GM23338 (cell line): Measurements from ENCODE around the gene UST. TPM values are rescaled to one million over a fixed set of nuclear protein-coding genes. Genes with fewer than 3 reads are reported as not detected.

Experiments used
- ATAC-seq: fragments of 200-7000 bp; cut with Tn5 transposase; 3 replicates; pipeline ENCODE4 v1.9.1; 2020
- DNase-seq: peaks from one replicate; pipeline ENCODE4 v3.0.0-alpha.2; 2015; ENCODE audit warnings: low spot score
- H2AFZ ChIP-seq: fragments of 200-600 bp; sonication (generic); 2 replicates; pipeline ENCODE4 v1.8.0; 2016; ENCODE audit warnings: antibody characterized with exemption, mild to moderate bottlenecking, moderate library complexity
- H3F3A ChIP-seq: fragments of 200-600 bp; sonication (generic); replicated peaks from 2 replicates; pipeline ENCODE4 v1.8.0; 2017; ENCODE audit warnings: antibody characterized with exemption, mixed run types, low read depth
- H3K27ac ChIP-seq: fragments of 200-600 bp; sonication (generic); 2 replicates; pipeline ENCODE4 v1.6.1; 2016; ENCODE audit warnings: low read depth
- H3K27me3 ChIP-seq: fragments of 200-600 bp; sonication (generic); 2 replicates; pipeline ENCODE4 v1.8.0; 2016; ENCODE audit warnings: mild to moderate bottlenecking, mixed run types, moderate library complexity; ENCODE audit not compliant: insufficient read depth
- H3K36me3 ChIP-seq: fragments of 200-600 bp; sonication (generic); 2 replicates; pipeline ENCODE4 v1.8.0; 2016; ENCODE audit warnings: mild to moderate bottlenecking; ENCODE audit not compliant: insufficient read depth
- H3K4me1 ChIP-seq: fragments of 200-600 bp; sonication (generic); 2 replicates; pipeline ENCODE4 v1.8.0; 2016; ENCODE audit warnings: mild to moderate bottlenecking, moderate library complexity; ENCODE audit not compliant: insufficient read depth
- H3K4me2 ChIP-seq: fragments of 200-600 bp; sonication (generic); 2 replicates; pipeline ENCODE4 v1.7.1; 2017; ENCODE audit warnings: mixed run types
- H3K4me3 ChIP-seq: fragments of 200-600 bp; sonication (generic); 2 replicates; pipeline ENCODE4 v1.6.1; 2016; ENCODE audit warnings: mixed run types
- H3K79me2 ChIP-seq: fragments of 200-600 bp; sonication (generic); replicated peaks from 2 replicates; pipeline ENCODE4 v1.8.0; 2017; ENCODE audit warnings: mild to moderate bottlenecking; ENCODE audit not compliant: insufficient read depth
- H3K9me2 ChIP-seq: fragments of 200-600 bp; sonication (generic); 2 replicates; pipeline ENCODE4 v1.8.0; 2017; ENCODE audit not compliant: insufficient read depth
- H4K20me1 ChIP-seq: fragments of 200-600 bp; sonication (generic); replicated peaks from 2 replicates; pipeline ENCODE4 v1.8.0; 2017; ENCODE audit warnings: mild to moderate bottlenecking; ENCODE audit not compliant: insufficient read depth
- H3K27ac Mint-ChIP-seq: 2 replicates; pipeline ENCODE4 v1.8.0; 2020; ENCODE audit warnings: inconsistent platforms, mild to moderate bottlenecking, moderate library complexity, mixed read lengths
- H3K27me3 Mint-ChIP-seq: 3 replicates; pipeline ENCODE4 v1.8.0; 2022; ENCODE audit warnings: low read depth, mild to moderate bottlenecking, moderate library complexity, mixed read lengths, inconsistent platforms; ENCODE audit not compliant: insufficient read depth, poor library complexity
- H3K36me3 Mint-ChIP-seq: 3 replicates; pipeline ENCODE4 v1.8.0; 2021; ENCODE audit warnings: low read depth, mild to moderate bottlenecking, inconsistent platforms, moderate library complexity, mixed read lengths
- H3K4me1 Mint-ChIP-seq: 3 replicates; pipeline ENCODE4 v1.8.0; 2020; ENCODE audit warnings: mild to moderate bottlenecking, inconsistent platforms, mixed read lengths
- H3K4me3 Mint-ChIP-seq: 3 replicates; pipeline ENCODE4 v1.8.0; 2021; ENCODE audit warnings: moderate library complexity, mild to moderate bottlenecking, inconsistent platforms, mixed read lengths
- H3K9me3 Mint-ChIP-seq: 3 replicates; pipeline ENCODE4 v1.8.0; 2020; ENCODE audit warnings: moderate library complexity, mild to moderate bottlenecking, inconsistent platforms, mixed read lengths
- CREB1 ChIP-seq: fragments of 250-450 bp; sonication (Bioruptor Pico); IDR thresholded peaks from 2 replicates; pipeline ENCODE4 v1.5.0; 2020; ENCODE audit warnings: low read depth, mild to moderate bottlenecking, moderate library complexity
- EZH2 ChIP-seq: fragments of 200-600 bp; sonication (generic); IDR thresholded peaks from one replicate; pipeline ENCODE4 v1.8.0; 2017; ENCODE audit warnings: antibody characterized with exemption, mild to moderate bottlenecking, low read depth; ENCODE audit not compliant: unreplicated experiment
- EZH2phosphoT487 ChIP-seq: fragments of 200-600 bp; sonication (generic); IDR thresholded peaks from one replicate; pipeline ENCODE4 v1.8.1; 2018; ENCODE audit warnings: antibody characterized with exemption; ENCODE audit not compliant: unreplicated experiment
- JUNB ChIP-seq: IDR thresholded peaks from one replicate; pipeline ENCODE4 v1.6.1; 2016; ENCODE audit warnings: antibody characterized with exemption; ENCODE audit not compliant: unreplicated experiment
- NANOG ChIP-seq: IDR thresholded peaks from 2 replicates; pipeline ENCODE4 v1.6.1; 2016; ENCODE audit warnings: antibody characterized with exemption, borderline replicate concordance
- POLR2AphosphoS5 ChIP-seq: IDR thresholded peaks from 2 replicates; pipeline ENCODE4 v1.6.1; 2016; ENCODE audit warnings: antibody characterized with exemption, low read depth
- STAT1 ChIP-seq: IDR thresholded peaks from one replicate; pipeline ENCODE4 v1.6.1; 2016; ENCODE audit warnings: antibody characterized with exemption; ENCODE audit not compliant: unreplicated experiment
- ZNF114 ChIP-seq: fragments of 250-450 bp; sonication (Bioruptor Pico); IDR thresholded peaks from 2 replicates; pipeline ENCODE4 v1.5.0; 2020; ENCODE audit warnings: mild to moderate bottlenecking, moderate library complexity
- ZNF331 ChIP-seq: fragments of 250-450 bp; sonication (Bioruptor Pico); IDR thresholded peaks from 2 replicates; pipeline ENCODE4 v1.5.0; 2020; ENCODE audit warnings: low read depth, mild to moderate bottlenecking, moderate library complexity
- polyA plus RNA-seq: library from polyadenylated mRNA; unstranded; fragments of >200 nt; fragmentation: Nextera tagmentation; extraction: Ambion mirVana; gene quantifications from 2 replicates; pipeline ENCODE4 v1.2.1, GENCODE V29; 2016
- total RNA-seq: library from RNA; depleted of rRNA; stranded (reverse); fragments of >200 nt; shearing (Covaris generic); gene quantifications from 2 replicates; pipeline ENCODE4 v1.2.3, GENCODE V29; 2014
- TF ChIP-seq, protein P1 (sequence below): fragments of 250-450 bp; sonication (Bioruptor Pico); IDR thresholded peaks from 2 replicates; pipeline ENCODE4 v1.5.0; 2020; ENCODE audit warnings: mild to moderate bottlenecking, moderate library complexity
- TF ChIP-seq, protein P2 (sequence below), 2 experiments: fragments of 200-600 bp in 1 of 2; sonication (generic) in 1 of 2; conservative IDR thresholded peaks; 2 replicates each; pipeline versions ENCODE4 v1.5.1 to v1.6.1; 2016 to 2017; ENCODE audit warnings: antibody characterized with exemption in 2 of 2, low read depth in 2 of 2, mild to moderate bottlenecking in 2 of 2, moderate library complexity in 1 of 2
- TF ChIP-seq, protein P3 (sequence below): IDR thresholded peaks from one replicate; pipeline ENCODE4 v1.6.1; 2018; ENCODE audit warnings: antibody characterized with exemption; ENCODE audit not compliant: unreplicated experiment
- TF ChIP-seq, protein P4 (sequence below): IDR thresholded peaks from 2 replicates; pipeline ENCODE4 v1.6.1; 2016; ENCODE audit warnings: antibody characterized with exemption

Gene UST
- total and polyA plus RNA-seq, 2 experiments from 2014 or later, result 12.6 to 33.0 TPM

GRCh38 chr6:149052350-149053106 is 305.7 kb downstream of the UST start:
- H3K9me3 Mint-ChIP-seq, result no peaks in the 10 kb centered on the region
- H3K36me3 ChIP-seq, result no peaks in the 10 kb centered on the region
- H3K27ac Mint-ChIP-seq, result peak overlapping the region; percentile 5
- peaks cover 16% of the 10 kb centered on the region for H3K4me1 ChIP-seq
- peaks cover 41% of the 10 kb centered on the region for H3K4me1 Mint-ChIP-seq
- H2AFZ ChIP-seq, result no peak overlapping the region
- no peak overlapping the region for H3K4me3 ChIP-seq
- no peaks in the 10 kb centered on the region for H3K27me3 ChIP-seq
- ATAC-seq (no peak), DNase-seq (no peak)
- 0 out of 3 replicates have a peak, but pooled peaks cover 5% of the 10 kb centered on the region for H3K36me3 Mint-ChIP-seq
- no peak overlapping the region for H3K4me2 ChIP-seq
- H3F3A ChIP-seq, result no peaks in the 10 kb centered on the region
- H3K9me2 ChIP-seq, result no peaks in the 10 kb centered on the region
- no peaks in the 10 kb centered on the region for H3K79me2 ChIP-seq
- H3K4me3 Mint-ChIP-seq, result no peak overlapping the region
- TF ChIP-seq NANOG (no peak), JUNB (no peak), STAT1 (no peak), EZH2phosphoT487 (no peak), POLR2AphosphoS5 (no peak), EZH2 (no peak), ZNF331 (no peak), CREB1 (no peak), ZNF114 (CRISPR knock-in tag) (no peak)
- TF ChIP-seq, protein P1, sequence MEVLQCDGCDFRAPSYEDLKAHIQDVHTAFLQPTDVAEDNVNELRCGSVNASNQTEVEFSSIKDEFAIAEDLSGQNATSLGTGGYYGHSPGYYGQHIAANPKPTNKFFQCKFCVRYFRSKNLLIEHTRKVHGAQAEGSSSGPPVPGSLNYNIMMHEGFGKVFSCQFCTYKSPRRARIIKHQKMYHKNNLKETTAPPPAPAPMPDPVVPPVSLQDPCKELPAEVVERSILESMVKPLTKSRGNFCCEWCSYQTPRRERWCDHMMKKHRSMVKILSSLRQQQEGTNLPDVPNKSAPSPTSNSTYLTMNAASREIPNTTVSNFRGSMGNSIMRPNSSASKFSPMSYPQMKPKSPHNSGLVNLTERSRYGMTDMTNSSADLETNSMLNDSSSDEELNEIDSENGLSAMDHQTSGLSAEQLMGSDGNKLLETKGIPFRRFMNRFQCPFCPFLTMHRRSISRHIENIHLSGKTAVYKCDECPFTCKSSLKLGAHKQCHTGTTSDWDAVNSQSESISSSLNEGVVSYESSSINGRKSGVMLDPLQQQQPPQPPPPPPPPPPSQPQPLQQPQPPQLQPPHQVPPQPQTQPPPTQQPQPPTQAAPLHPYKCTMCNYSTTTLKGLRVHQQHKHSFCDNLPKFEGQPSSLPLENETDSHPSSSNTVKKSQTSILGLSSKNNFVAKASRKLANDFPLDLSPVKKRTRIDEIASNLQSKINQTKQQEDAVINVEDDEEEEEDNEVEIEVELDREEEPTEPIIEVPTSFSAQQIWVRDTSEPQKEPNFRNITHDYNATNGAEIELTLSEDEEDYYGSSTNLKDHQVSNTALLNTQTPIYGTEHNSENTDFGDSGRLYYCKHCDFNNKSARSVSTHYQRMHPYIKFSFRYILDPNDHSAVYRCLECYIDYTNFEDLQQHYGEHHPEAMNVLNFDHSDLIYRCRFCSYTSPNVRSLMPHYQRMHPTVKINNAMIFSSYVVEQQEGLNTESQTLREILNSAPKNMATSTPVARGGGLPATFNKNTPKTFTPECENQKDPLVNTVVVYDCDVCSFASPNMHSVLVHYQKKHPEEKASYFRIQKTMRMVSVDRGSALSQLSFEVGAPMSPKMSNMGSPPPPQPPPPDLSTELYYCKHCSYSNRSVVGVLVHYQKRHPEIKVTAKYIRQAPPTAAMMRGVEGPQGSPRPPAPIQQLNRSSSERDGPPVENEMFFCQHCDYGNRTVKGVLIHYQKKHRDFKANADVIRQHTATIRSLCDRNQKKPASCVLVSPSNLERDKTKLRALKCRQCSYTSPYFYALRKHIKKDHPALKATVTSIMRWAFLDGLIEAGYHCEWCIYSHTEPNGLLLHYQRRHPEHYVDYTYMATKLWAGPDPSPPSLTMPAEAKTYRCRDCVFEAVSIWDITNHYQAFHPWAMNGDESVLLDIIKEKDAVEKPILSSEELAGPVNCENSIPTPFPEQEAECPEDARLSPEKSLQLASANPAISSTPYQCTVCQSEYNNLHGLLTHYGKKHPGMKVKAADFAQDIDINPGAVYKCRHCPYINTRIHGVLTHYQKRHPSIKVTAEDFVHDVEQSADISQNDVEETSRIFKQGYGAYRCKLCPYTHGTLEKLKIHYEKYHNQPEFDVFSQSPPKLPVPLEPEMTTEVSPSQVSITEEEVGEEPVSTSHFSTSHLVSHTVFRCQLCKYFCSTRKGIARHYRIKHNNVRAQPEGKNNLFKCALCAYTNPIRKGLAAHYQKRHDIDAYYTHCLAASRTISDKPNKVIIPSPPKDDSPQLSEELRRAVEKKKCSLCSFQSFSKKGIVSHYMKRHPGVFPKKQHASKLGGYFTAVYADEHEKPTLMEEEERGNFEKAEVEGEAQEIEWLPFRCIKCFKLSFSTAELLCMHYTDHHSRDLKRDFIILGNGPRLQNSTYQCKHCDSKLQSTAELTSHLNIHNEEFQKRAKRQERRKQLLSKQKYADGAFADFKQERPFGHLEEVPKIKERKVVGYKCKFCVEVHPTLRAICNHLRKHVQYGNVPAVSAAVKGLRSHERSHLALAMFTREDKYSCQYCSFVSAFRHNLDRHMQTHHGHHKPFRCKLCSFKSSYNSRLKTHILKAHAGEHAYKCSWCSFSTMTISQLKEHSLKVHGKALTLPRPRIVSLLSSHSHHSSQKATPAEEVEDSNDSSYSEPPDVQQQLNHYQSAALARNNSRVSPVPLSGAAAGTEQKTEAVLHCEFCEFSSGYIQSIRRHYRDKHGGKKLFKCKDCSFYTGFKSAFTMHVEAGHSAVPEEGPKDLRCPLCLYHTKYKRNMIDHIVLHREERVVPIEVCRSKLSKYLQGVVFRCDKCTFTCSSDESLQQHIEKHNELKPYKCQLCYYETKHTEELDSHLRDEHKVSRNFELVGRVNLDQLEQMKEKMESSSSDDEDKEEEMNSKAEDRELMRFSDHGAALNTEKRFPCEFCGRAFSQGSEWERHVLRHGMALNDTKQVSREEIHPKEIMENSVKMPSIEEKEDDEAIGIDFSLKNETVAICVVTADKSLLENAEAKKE (CRISPR knock-in tag), result no peak
- TF ChIP-seq, protein P2, sequence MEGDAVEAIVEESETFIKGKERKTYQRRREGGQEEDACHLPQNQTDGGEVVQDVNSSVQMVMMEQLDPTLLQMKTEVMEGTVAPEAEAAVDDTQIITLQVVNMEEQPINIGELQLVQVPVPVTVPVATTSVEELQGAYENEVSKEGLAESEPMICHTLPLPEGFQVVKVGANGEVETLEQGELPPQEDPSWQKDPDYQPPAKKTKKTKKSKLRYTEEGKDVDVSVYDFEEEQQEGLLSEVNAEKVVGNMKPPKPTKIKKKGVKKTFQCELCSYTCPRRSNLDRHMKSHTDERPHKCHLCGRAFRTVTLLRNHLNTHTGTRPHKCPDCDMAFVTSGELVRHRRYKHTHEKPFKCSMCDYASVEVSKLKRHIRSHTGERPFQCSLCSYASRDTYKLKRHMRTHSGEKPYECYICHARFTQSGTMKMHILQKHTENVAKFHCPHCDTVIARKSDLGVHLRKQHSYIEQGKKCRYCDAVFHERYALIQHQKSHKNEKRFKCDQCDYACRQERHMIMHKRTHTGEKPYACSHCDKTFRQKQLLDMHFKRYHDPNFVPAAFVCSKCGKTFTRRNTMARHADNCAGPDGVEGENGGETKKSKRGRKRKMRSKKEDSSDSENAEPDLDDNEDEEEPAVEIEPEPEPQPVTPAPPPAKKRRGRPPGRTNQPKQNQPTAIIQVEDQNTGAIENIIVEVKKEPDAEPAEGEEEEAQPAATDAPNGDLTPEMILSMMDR (conservative IDR thresholded peaks at IDR 0.05; ENCODE audit: low read depth in 2 of 2), result no peak
- TF ChIP-seq, protein P3, sequence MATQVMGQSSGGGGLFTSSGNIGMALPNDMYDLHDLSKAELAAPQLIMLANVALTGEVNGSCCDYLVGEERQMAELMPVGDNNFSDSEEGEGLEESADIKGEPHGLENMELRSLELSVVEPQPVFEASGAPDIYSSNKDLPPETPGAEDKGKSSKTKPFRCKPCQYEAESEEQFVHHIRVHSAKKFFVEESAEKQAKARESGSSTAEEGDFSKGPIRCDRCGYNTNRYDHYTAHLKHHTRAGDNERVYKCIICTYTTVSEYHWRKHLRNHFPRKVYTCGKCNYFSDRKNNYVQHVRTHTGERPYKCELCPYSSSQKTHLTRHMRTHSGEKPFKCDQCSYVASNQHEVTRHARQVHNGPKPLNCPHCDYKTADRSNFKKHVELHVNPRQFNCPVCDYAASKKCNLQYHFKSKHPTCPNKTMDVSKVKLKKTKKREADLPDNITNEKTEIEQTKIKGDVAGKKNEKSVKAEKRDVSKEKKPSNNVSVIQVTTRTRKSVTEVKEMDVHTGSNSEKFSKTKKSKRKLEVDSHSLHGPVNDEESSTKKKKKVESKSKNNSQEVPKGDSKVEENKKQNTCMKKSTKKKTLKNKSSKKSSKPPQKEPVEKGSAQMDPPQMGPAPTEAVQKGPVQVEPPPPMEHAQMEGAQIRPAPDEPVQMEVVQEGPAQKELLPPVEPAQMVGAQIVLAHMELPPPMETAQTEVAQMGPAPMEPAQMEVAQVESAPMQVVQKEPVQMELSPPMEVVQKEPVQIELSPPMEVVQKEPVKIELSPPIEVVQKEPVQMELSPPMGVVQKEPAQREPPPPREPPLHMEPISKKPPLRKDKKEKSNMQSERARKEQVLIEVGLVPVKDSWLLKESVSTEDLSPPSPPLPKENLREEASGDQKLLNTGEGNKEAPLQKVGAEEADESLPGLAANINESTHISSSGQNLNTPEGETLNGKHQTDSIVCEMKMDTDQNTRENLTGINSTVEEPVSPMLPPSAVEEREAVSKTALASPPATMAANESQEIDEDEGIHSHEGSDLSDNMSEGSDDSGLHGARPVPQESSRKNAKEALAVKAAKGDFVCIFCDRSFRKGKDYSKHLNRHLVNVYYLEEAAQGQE, result no peak
- TF ChIP-seq, protein P4, sequence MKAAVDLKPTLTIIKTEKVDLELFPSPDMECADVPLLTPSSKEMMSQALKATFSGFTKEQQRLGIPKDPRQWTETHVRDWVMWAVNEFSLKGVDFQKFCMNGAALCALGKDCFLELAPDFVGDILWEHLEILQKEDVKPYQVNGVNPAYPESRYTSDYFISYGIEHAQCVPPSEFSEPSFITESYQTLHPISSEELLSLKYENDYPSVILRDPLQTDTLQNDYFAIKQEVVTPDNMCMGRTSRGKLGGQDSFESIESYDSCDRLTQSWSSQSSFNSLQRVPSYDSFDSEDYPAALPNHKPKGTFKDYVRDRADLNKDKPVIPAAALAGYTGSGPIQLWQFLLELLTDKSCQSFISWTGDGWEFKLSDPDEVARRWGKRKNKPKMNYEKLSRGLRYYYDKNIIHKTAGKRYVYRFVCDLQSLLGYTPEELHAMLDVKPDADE, result no peak
- H4K20me1 ChIP-seq, result no peaks in the 10 kb centered on the region
- no peak overlapping the region for H3K27ac ChIP-seq
- H3K27me3 Mint-ChIP-seq, result no peaks in the 10 kb centered on the region
